SK-MEL-5 (cell line): Measurements from ENCODE around the gene DLGAP3. TPM values are rescaled to one million over a fixed set of nuclear protein-coding genes. Genes with fewer than 3 reads are reported as not detected.
A peak's percentile ranks its signal among the peaks of the same experiment; 100 is the strongest.
"Not testable (repeated sequence)": the region's sequence is repeated elsewhere in the genome, so short reads cannot be mapped to it uniquely, and the experiment has no call there.

Source experiments
- DNase-seq: peaks from one replicate; pipeline ENCODE4 v3.0.0-alpha.2; 2016; ENCODE audit warnings: low read depth, low spot score
- in situ Hi-C: cut with HindIII; loops from 2 replicates; pipeline ENCODE4 v1.10.0; 2016; ENCODE audit warnings: low sequenced_read_pairs, high pct_unique_total_duplicates, low pct_unique_long_range_greater_than_20kb
- total RNA-seq: library from RNA; depleted of rRNA; stranded (reverse); fragments of >200 nt; shearing (Covaris generic); gene quantifications from 2 replicates; pipeline ENCODE4 v1.2.3, GENCODE V29; 2014

The DLGAP3 gene
- total RNA-seq, 1 experiment from 2014 or later, result 1.8 TPM

- in situ Hi-C loops, result no loop called here
- no peak for DNase-seq
Measured at GRCh38 chr1:34946211-34946610, 16.8 kb upstream of the DLGAP3 start.

- in situ Hi-C loops, DNase-seq: not testable (repeated sequence)
Measured at GRCh38 chr1:34941798-34942197, 12.3 kb upstream of the DLGAP3 start.

- no peak for DNase-seq
- in situ Hi-C loops, result no loop called here
Measured at GRCh38 chr1:34930702-34931071, 1.2 kb upstream of the DLGAP3 start.

GRCh38 chr1:34929853-34930701 is 627 bp upstream of the DLGAP3 start:
- DNase-seq, result no peak
- in situ Hi-C loops, result no loop called here

GRCh38 chr1:34928699-34929496 is 552 bp downstream of the DLGAP3 start:
- in situ Hi-C loops, result no loop called here
- DNase-seq, result no peak

- in situ Hi-C loops, result no loop called here
Measured at GRCh38 chr1:34928066-34928696, 1.3 kb downstream of the DLGAP3 start.

GRCh38 chr1:34927316-34927715 is 2.1 kb downstream of the DLGAP3 start:
- in situ Hi-C loops, result no loop called here
- DNase-seq, result no peak

More at GRCh38 chr1:34928066-34928696, 1.3 kb downstream of the DLGAP3 start:
- no peak for DNase-seq

- no peak for DNase-seq
- in situ Hi-C loops, result no loop called here
Measured at GRCh38 chr1:34926894-34927293, 2.6 kb downstream of the DLGAP3 start.

- in situ Hi-C loops, result no loop called here
Measured at GRCh38 chr1:34926156-34926555, 3.3 kb downstream of the DLGAP3 start.

GRCh38 chr1:34925730-34926129 is 3.7 kb downstream of the DLGAP3 start:
- in situ Hi-C loops, result no loop called here
- no peak for DNase-seq

More at GRCh38 chr1:34926156-34926555, 3.3 kb downstream of the DLGAP3 start:
- no peak for DNase-seq

GRCh38 chr1:34924759-34925555 is 4.5 kb downstream of the DLGAP3 start:
- DNase-seq, result peak; percentile 58
- in situ Hi-C loops, result no loop called here

GRCh38 chr1:34923490-34923889 is 6.0 kb downstream of the DLGAP3 start:
- in situ Hi-C loops, result no loop called here
- DNase-seq, result no peak

GRCh38 chr1:34918977-34919561 is 10.4 kb downstream of the DLGAP3 start:
- in situ Hi-C loops, result no loop called here
- DNase-seq, result no peak

GRCh38 chr1:34918386-34918976 is 11.0 kb downstream of the DLGAP3 start:
- DNase-seq, result no peak
- in situ Hi-C loops, result no loop called here

- in situ Hi-C loops, result no loop called here
- DNase-seq, result no peak
Measured at GRCh38 chr1:34917017-34917416, 12.4 kb downstream of the DLGAP3 start.

- DNase-seq, result no peak
- in situ Hi-C loops, result no loop called here
Measured at GRCh38 chr1:34916104-34916503, 13.3 kb downstream of the DLGAP3 start.

GRCh38 chr1:34915521-34915920 is 13.9 kb downstream of the DLGAP3 start:
- in situ Hi-C loops, result no loop called here
- DNase-seq, result no peak
